ENCODE results near the gene FAM81A.

FAM81A gene

GRCh38 chr15:59557581-59557980 lies 119.6 kb downstream of the FAM81A start:
- Mint-ChIP-seq H3K4me1 (no peaks in the 10 kb centered on the region), H3K27ac (no peak overlapping the region), H3K36me3 (no peaks in the 10 kb centered on the region), H3K4me3 (no peak overlapping the region), H3K9me3 (no peaks in the 10 kb centered on the region)
- ATAC-seq (no peak), DNase-seq (ENCODE audit: low spot score in 2 of 2) (no peak)

- H3K9me3 Mint-ChIP-seq: no peaks in the 10 kb centered on the region
- H3K4me3 Mint-ChIP-seq: no peak overlapping the region
- no peak overlapping the region for H3K27ac Mint-ChIP-seq
- no peaks in the 10 kb centered on the region for H3K36me3 Mint-ChIP-seq
- ATAC-seq: no peak
- no peak for DNase-seq (ENCODE audit: low spot score in 2 of 2)
- no peaks in the 10 kb centered on the region for H3K4me1 Mint-ChIP-seq
Observed at GRCh38 chr15:59558851-59559250, 120.9 kb downstream of the FAM81A start.

DNA sequence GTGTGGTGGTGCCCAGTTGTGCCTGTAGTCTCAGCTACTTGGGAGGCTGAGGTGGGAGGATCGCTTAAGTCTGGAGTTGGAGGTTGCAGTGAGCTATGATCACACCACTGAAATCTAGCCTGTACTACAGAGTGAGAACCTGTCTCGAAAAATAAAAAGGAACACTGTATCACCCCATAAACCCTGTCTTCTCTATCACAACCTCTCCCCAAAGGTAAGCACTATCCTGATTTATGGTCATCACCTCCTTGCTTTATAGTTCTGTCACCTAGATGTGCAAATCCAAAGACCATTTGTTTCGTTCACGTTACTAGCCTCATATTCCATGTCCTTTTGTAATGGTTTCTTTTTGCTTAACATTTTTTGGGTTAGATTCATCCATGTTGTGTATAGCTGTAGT lies 123.6 kb downstream of the FAM81A start:
- Mint-ChIP-seq H3K4me3 (no peak overlapping the region), H3K4me1 (no peaks in the 10 kb centered on the region), H3K27ac (no peak overlapping the region), H3K9me3 (no peaks in the 10 kb centered on the region), H3K36me3 (no peaks in the 10 kb centered on the region)
- ATAC-seq (no peak), DNase-seq (ENCODE audit: low spot score in 2 of 2) (no peak)

DNA sequence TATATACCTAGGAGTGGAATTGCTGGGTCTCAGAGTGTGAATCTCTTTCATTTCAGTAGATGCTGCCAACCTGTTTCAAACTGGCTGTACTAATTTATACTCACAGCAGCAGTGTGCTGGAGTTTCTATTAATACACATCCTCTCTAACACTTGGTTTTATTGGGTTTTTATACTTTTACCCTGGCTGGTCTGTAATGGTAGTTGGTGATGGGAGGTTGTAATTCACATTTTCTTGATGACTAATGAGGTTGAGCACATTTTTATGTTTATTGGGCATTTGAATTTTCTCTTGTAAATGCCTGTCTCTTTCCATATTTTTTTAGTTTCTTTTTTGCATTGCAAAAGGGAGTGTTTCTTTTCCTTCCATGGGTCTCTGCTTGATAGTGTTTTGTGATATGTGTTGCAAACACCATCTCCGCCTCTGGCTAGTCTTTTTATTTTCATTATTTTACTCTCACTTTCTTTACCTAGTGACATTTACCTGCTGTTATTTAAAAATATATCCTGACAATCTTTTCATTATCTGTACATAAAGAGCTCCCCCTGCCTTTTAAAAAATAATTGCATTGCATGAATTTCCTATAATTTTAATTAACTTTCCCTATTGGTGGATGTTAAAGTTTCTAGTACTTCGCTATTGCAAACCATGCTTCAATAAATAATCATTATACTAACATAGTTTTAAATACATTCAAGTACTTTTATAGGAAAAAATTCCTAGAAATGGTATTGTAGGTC lies 124.6 kb downstream of the FAM81A start:
- H3K36me3 Mint-ChIP-seq: no peaks in the 10 kb centered on the region
- H3K4me3 Mint-ChIP-seq: no peak overlapping the region
- no peak for DNase-seq (ENCODE audit: low spot score in 2 of 2)
- no peak overlapping the region for H3K27ac Mint-ChIP-seq
- no peak for ATAC-seq
- H3K4me1 Mint-ChIP-seq: no peaks in the 10 kb centered on the region
- no peaks in the 10 kb centered on the region for H3K9me3 Mint-ChIP-seq

GRCh38 chr15:59565299-59565698 lies 127.3 kb downstream of the FAM81A start:
- no peak for ATAC-seq
- no peaks in the 10 kb centered on the region for H3K4me1 Mint-ChIP-seq

DNA sequence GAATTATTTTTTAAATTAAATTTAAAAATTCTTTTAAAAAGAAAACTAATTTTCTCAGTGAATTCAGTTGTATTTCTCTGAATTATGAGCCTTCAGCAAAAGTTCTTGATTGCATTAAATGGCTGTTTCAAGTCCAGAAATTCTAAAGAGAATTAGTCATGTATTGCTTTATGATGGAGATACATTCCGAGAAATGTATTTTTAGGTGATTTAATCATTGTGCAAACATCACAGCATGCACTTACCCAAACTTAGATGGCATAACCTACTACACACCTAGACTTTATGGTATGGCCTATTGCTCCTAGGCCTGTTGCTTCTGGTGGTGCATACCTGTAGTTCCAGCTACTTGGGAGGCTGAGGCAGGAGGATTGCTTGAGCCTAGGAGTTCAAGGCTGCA lies 129.3 kb downstream of the FAM81A start:
- Mint-ChIP-seq H3K4me3 (no peak overlapping the region), H3K4me1 (no peaks in the 10 kb centered on the region), H3K36me3 (no peaks in the 10 kb centered on the region), H3K27ac (no peak overlapping the region), H3K9me3 (no peaks in the 10 kb centered on the region)
- DNase-seq (ENCODE audit: low spot score in 2 of 2) (no peak), ATAC-seq (no peak)

More at GRCh38 chr15:59565299-59565698, 127.3 kb downstream of the FAM81A start:
- no peak for DNase-seq (ENCODE audit: low spot score in 2 of 2)
- Mint-ChIP-seq H3K9me3 (no peaks in the 10 kb centered on the region), H3K27ac (no peak overlapping the region), H3K36me3 (no peaks in the 10 kb centered on the region), H3K4me3 (no peak overlapping the region)

DNA sequence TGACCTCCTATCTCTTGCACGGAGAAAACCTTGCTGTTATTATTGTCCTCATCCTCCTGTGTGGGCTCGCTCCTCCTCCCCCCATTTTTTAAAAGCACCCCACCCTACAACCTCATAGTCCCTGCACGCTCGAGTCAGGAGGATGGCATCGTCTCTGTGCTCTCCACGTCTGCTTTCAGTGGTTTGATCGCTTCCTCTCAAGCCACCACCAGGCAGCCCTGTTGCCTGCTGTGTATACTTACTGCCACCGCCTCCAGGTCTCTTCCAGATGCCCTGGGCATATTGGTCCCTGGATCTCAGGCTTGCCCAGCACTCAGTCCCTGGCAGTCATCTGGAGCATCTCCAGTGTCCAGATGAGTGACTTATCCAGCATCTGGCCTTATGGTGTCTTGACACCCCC lies 131.5 kb downstream of the FAM81A start:
- H3K27ac Mint-ChIP-seq: no peak overlapping the region
- no peaks in the 10 kb centered on the region for H3K4me1 Mint-ChIP-seq
- no peak for ATAC-seq
- H3K9me3 Mint-ChIP-seq: no peaks in the 10 kb centered on the region
- no peak for DNase-seq (ENCODE audit: low spot score in 2 of 2)
- H3K36me3 Mint-ChIP-seq: no peaks in the 10 kb centered on the region
- no peak overlapping the region for H3K4me3 Mint-ChIP-seq

DNA sequence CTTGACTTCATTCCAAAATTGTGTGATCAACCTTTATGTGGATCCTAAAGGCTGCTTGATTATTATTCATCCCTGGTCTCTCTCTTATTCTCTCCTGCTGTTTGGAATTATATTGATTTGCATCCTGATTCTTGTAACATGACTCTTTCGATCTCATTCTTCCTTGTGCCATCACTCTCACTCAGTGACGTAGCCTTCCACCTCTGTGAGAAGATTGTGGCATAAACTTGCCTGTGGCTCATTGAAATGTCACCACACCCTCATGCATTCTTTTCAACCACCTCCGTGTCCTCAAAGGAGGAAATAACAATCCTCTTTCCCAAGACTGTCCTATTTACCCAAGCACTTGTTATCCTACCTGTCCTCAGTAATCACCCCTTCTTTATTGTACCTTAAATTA lies 132.3 kb downstream of the FAM81A start:
- ATAC-seq: no peak
- DNase-seq (ENCODE audit: low spot score in 2 of 2): no peak
- Mint-ChIP-seq H3K36me3 (no peaks in the 10 kb centered on the region), H3K4me1 (no peaks in the 10 kb centered on the region), H3K4me3 (no peak overlapping the region), H3K27ac (no peak overlapping the region), H3K9me3 (no peaks in the 10 kb centered on the region)

DNA sequence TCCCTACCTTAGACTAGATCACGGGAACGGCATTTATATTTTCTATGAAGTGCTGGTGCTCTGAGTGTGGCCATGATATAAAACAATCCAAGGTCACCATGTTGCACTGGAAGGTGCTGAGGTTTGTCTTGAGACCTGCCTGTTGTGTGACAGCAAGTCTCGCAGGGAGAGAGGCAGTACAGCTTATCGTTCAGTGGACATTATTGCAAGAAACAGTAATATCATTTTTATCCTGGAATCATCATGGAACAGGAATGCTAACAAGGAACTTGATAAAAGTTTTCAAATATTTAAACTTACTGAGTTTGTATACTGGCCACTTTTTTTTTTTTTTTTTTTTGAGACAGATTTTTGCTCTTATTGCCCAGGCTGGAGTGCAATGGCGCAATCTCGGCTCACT lies 133.6 kb downstream of the FAM81A start:
- Mint-ChIP-seq H3K27ac (no peak overlapping the region), H3K36me3 (no peaks in the 10 kb centered on the region), H3K4me3 (no peak overlapping the region), H3K9me3 (no peaks in the 10 kb centered on the region), H3K4me1 (no peaks in the 10 kb centered on the region)
- ATAC-seq (no peak), DNase-seq (ENCODE audit: low spot score in 2 of 2) (no peak)

All from stimulated activated effector memory CD8-positive, alpha-beta T cell treated with anti-CD3 and anti-CD28 coated beads, Interleukin-12 subunit alpha, Interleukin-12 subunit beta, amount 100 ng/mL, for 72 hours (primary cell).